NCI-H345 treated with DMSO at 0.1 percent for 48 hours (cell line): ENCODE data around the gene LGALS3BP.
"Not testable (repeated sequence)": the region's sequence is repeated elsewhere in the genome, so short reads cannot be mapped to it uniquely, and the experiment has no call there.

Experiments
- DNase-seq: peaks from one replicate; lab custom pipeline; 2025; ENCODE audit not compliant: unreplicated experiment; lab: John Stamatoyannopoulos, UW

The LGALS3BP gene

GRCh38 chr17:78979780-78980623 is at the start of gene LGALS3BP:
Gene LGALS3BP, minus strand, starts transcription at chr17:78979923. Its CDS starts 2,732 bp downstream, at chr17:78977191.
- DNase-seq, result peak; percentile 99

GRCh38 chr17:79028496-79029326 is 49.0 kb upstream of the LGALS3BP start:
- no peak for DNase-seq

- DNase-seq, result no peak
These were observed 48.3 kb upstream of the LGALS3BP start for GRCh38 chr17:79027925-79028491.

GRCh38 chr17:79027274-79027924 is 47.7 kb upstream of the LGALS3BP start:
- no peak for DNase-seq

- no peak for DNase-seq
These were observed 46.9 kb upstream of the LGALS3BP start for GRCh38 chr17:79026376-79027273.

- no peak for DNase-seq
These were observed 45.4 kb upstream of the LGALS3BP start for GRCh38 chr17:79024901-79025737.

- DNase-seq, result peak; percentile 24
These were observed 44.4 kb upstream of the LGALS3BP start, which contains the start of gene C1QTNF1 for GRCh38 chr17:79023886-79024771. Gene C1QTNF1, plus strand, starts transcription at chr17:79024169. Its CDS starts 19,800 bp downstream, at chr17:79043969.

- DNase-seq, result no peak
These were observed 43.5 kb upstream of the LGALS3BP start for GRCh38 chr17:79023180-79023705.

GRCh38 chr17:79022507-79022991 is 42.8 kb upstream of the LGALS3BP start:
- no peak for DNase-seq

- not testable (repeated sequence) for DNase-seq
These were observed 42.2 kb upstream of the LGALS3BP start for GRCh38 chr17:79021929-79022328.

- DNase-seq, result no peak
These were observed 41.0 kb upstream of the LGALS3BP start for GRCh38 chr17:79020631-79021301.

GRCh38 chr17:79019632-79020584 is 40.2 kb upstream of the LGALS3BP start:
- DNase-seq, result peak; percentile 82

- DNase-seq, result no peak
These were observed 39.5 kb upstream of the LGALS3BP start for GRCh38 chr17:79019261-79019631.

GRCh38 chr17:79018370-79018695 is 38.6 kb upstream of the LGALS3BP start:
- DNase-seq, result no peak

GRCh38 chr17:79017546-79018369 is 38.0 kb upstream of the LGALS3BP start:
- no peak for DNase-seq
